HCT116 (cell line): ENCODE measurements around the gene SCAF4. TPM values are rescaled to one million over a fixed set of nuclear protein-coding genes. Genes with fewer than 3 reads are reported as not detected.

Experiments
- ATAC-seq: fragments of 200-7000 bp; cut with Tn5 transposase; 2 replicates; pipeline ENCODE4 v1.9.1; 2020; ENCODE audit warnings: mild to moderate bottlenecking, moderate library complexity
- BruUV-seq: library from RNA; stranded (reverse); fragments of 400-500 nt; replicated peaks from 2 replicates; lab custom pipeline; 2021; lab: Mats Ljungman, UMichigan
- CTCF ChIA-PET: fragments of 300-600 bp; sonication (Branson Sonifier 250); formaldehyde crosslinking; loops from one replicate; lab custom pipeline; 2021; ENCODE audit warnings: antibody characterized with exemption; lab: Charles Lee
- POLR2A ChIA-PET: fragments of 300-600, 350-600 bp; sonication (Branson Sonifier 250); formaldehyde crosslinking; loops from one replicate; lab custom pipeline; 2021; ENCODE audit warnings: antibody characterized with exemption; lab: Charles Lee
- RAD21 ChIA-PET, 2 experiments: fragments of 300-600 bp; sonication (Branson Sonifier 250); formaldehyde crosslinking; loops; one replicate each; lab custom pipeline; 2023; ENCODE audit warnings: low total read pairs in 2 of 2; ENCODE audit not compliant: uncharacterized antibody in 2 of 2, unreplicated experiment in 2 of 2, low non-redundant PET in 1 of 2; lab: Charles Lee
- DNase-seq: peaks from one replicate; pipeline ENCODE4 v3.0.0-alpha.2; 2010; ENCODE audit warnings: low read depth, low spot score
- H2AFZ ChIP-seq: fragments of 200-600 bp; shearing (Covaris generic), sonication (generic); 2 replicates; pipeline ENCODE4 v1.6.1; 2017; ENCODE audit warnings: low read depth, mixed run types, mixed read lengths, antibody characterized with exemption, low read length; ENCODE audit not compliant: poor library complexity, severe bottlenecking
- H3K27ac ChIP-seq: 2 replicates; pipeline ENCODE4 v1.5.1; 2012; ENCODE audit warnings: low read depth, low read length
- H3K27me3 ChIP-seq: fragments of 200-600 bp; sonication (generic); 2 replicates; pipeline ENCODE4 v1.6.1; 2016; ENCODE audit warnings: mixed run types, low read length, mixed read lengths; ENCODE audit not compliant: insufficient read depth
- H3K36me3 ChIP-seq, 2 experiments: fragments of 200-500 bp in 1 of 2; fragments of 200-600 bp in 1 of 2; sonication (Bioruptor generic) in 1 of 2; sonication (generic) in 1 of 2; 2 replicates each; pipeline versions ENCODE4 v1.5.1 to v1.6.1; 2014 to 2016; ENCODE audit warnings: low read length in 2 of 2, inconsistent platforms in 1 of 2, mixed read lengths in 1 of 2, mixed run types in 1 of 2; ENCODE audit not compliant: insufficient read depth in 2 of 2, control insufficient read depth in 1 of 2
- H3K4me1 ChIP-seq, 2 experiments: fragments of 200-600 bp in 1 of 2; sonication (generic) in 1 of 2; 2 replicates each; pipeline versions ENCODE4 v1.5.1 to v1.6.1; 2012 to 2017; ENCODE audit warnings: low read length in 2 of 2, inconsistent platforms in 1 of 2, mild to moderate bottlenecking in 1 of 2, mixed read lengths in 1 of 2, mixed run types in 1 of 2, moderate library complexity in 1 of 2; ENCODE audit not compliant: insufficient read depth in 2 of 2, control insufficient read depth in 1 of 2
- H3K4me2 ChIP-seq: fragments of 200-600 bp; sonication (generic); 2 replicates; pipeline ENCODE4 v1.6.1; 2017; ENCODE audit warnings: mixed run types, low read length, mixed read lengths
- H3K4me3 ChIP-seq, 2 experiments: fragments of 200-600 bp in 1 of 2; sonication (generic) in 1 of 2; replicated peaks in 1 of 2; 2 replicates each; pipeline ENCODE4 v1.5.1; 2011 to 2016; ENCODE audit warnings: low read length in 2 of 2, control low read depth in 1 of 2, low read depth in 1 of 2, mild to moderate bottlenecking in 1 of 2, mixed read lengths in 1 of 2, mixed run types in 1 of 2
- H3K79me2 ChIP-seq: fragments of 200-600 bp; sonication (generic); 2 replicates; pipeline ENCODE4 v1.6.1; 2017; ENCODE audit warnings: mild to moderate bottlenecking, mixed run types, low read length, moderate library complexity, mixed read lengths; ENCODE audit not compliant: insufficient read depth
- H3K9ac ChIP-seq: fragments of 200-600 bp; sonication (generic); 2 replicates; pipeline ENCODE4 v1.6.1; 2016; ENCODE audit warnings: low read length, mixed read lengths
- H3K9me2 ChIP-seq: fragments of 200-600 bp; sonication (generic), shearing (Covaris generic); 2 replicates; pipeline ENCODE4 v1.6.1; 2017; ENCODE audit warnings: mixed run types, mild to moderate bottlenecking, moderate library complexity; ENCODE audit not compliant: insufficient read depth
- H3K9me3 ChIP-seq, 2 experiments: fragments of 200-500 bp in 1 of 2; fragments of 200-600 bp in 1 of 2; sonication (Bioruptor generic) in 1 of 2; sonication (generic) in 1 of 2; 2 replicates each; pipeline ENCODE4 v1.6.1; 2014 to 2017; ENCODE audit warnings: low read length in 2 of 2, mixed read lengths in 2 of 2, inconsistent platforms in 1 of 2, low read depth in 1 of 2, mild to moderate bottlenecking in 1 of 2, mixed run types in 1 of 2, moderate library complexity in 1 of 2; ENCODE audit not compliant: control insufficient read depth in 1 of 2, insufficient read depth in 1 of 2
- H4K20me1 ChIP-seq: fragments of 200-600 bp; sonication (generic), shearing (Covaris generic); 2 replicates; pipeline ENCODE4 v1.6.1; 2017; ENCODE audit warnings: mixed run types, mild to moderate bottlenecking, moderate library complexity; ENCODE audit not compliant: insufficient read depth
- ATF3 ChIP-seq: IDR thresholded peaks from 2 replicates; pipeline ENCODE4 v1.6.1; 2012
- CBX3 ChIP-seq: IDR thresholded peaks from 2 replicates; pipeline ENCODE4 v1.6.1; 2012; ENCODE audit warnings: low read depth
- CEBPB ChIP-seq: IDR thresholded peaks from 2 replicates; pipeline ENCODE4 v1.6.1; 2012; ENCODE audit warnings: low read depth
- CTCF ChIP-seq, 3 experiments: fragments of 200-600 bp in 1 of 3; sonication (generic) in 1 of 3; IDR thresholded peaks in 2 of 3; conservative IDR thresholded peaks in 1 of 3; 2 replicates each; pipeline ENCODE4 v1.5.1; 2012 to 2017; ENCODE audit warnings: low read depth in 2 of 3, low read length in 2 of 3, antibody characterized with exemption in 1 of 3, borderline replicate concordance in 1 of 3, control low read depth in 1 of 3, mild to moderate bottlenecking in 1 of 3, mixed read lengths in 1 of 3, mixed run types in 1 of 3, moderate library complexity in 1 of 3; ENCODE audit not compliant: insufficient read depth in 1 of 3
- EZH2 ChIP-seq: fragments of 200-600 bp; sonication (generic); IDR thresholded peaks from 2 replicates; pipeline ENCODE4 v1.6.1; 2017; ENCODE audit warnings: antibody characterized with exemption, mixed run types
- EZH2phosphoT487 ChIP-seq: fragments of 200-600 bp; IDR thresholded peaks from 2 replicates; pipeline ENCODE4 v1.6.1; 2018; ENCODE audit warnings: antibody characterized with exemption, borderline replicate concordance
- MAX ChIP-seq: IDR thresholded peaks from 2 replicates; pipeline ENCODE4 v1.6.1; 2012
- POLR2A ChIP-seq: IDR thresholded peaks from 2 replicates; pipeline ENCODE4 v1.7.0; 2011; ENCODE audit warnings: borderline replicate concordance; ENCODE audit not compliant: insufficient read depth, insufficient read length; ENCODE audit errors: extremely low read depth
- RAD21 ChIP-seq: IDR thresholded peaks from 2 replicates; pipeline ENCODE4 v1.6.1; 2012; ENCODE audit warnings: low read depth, mild to moderate bottlenecking
- SIN3A ChIP-seq: IDR thresholded peaks from 2 replicates; pipeline ENCODE4 v1.6.1; 2012; ENCODE audit warnings: low read depth
- SP1 ChIP-seq: IDR thresholded peaks from 2 replicates; pipeline ENCODE4 v1.6.1; 2012; ENCODE audit warnings: low read depth
- SRF ChIP-seq: IDR thresholded peaks from 2 replicates; pipeline ENCODE4 v1.6.1; 2012; ENCODE audit warnings: low read depth
- TCF7L2 ChIP-seq: IDR thresholded peaks from 2 replicates; pipeline ENCODE4 v1.7.0; 2011; ENCODE audit warnings: borderline replicate concordance, inconsistent platforms; ENCODE audit not compliant: insufficient read depth, insufficient read length; ENCODE audit errors: extremely low read depth
- YY1 ChIP-seq: IDR thresholded peaks from 2 replicates; pipeline ENCODE4 v1.6.1; 2011; ENCODE audit warnings: low read length, low read depth, moderate library complexity, mild to moderate bottlenecking; ENCODE audit not compliant: insufficient replicate concordance; ENCODE audit errors: extremely low read depth
- ZBTB33 ChIP-seq: IDR thresholded peaks from 2 replicates; pipeline ENCODE4 v1.6.1; 2011; ENCODE audit warnings: mild to moderate bottlenecking, low read length, moderate library complexity; ENCODE audit not compliant: insufficient replicate concordance; ENCODE audit errors: extremely low read depth
- ZNF274 ChIP-seq: fragments of 200-500 bp; sonication (Bioruptor generic); IDR thresholded peaks from 2 replicates; pipeline ENCODE4 v1.6.1; 2014; ENCODE audit warnings: mild to moderate bottlenecking, low read depth, low read length, inconsistent platforms
- intact Hi-C: fragments of 100-400 bp; cut with micrococcal nuclease; formaldehyde crosslinking; loops from 2 replicates; pipeline ENCODE4 v1.10.0; 2022
- total RNA-seq: library from RNA; stranded (reverse); gene quantifications from one replicate; pipeline ENCODE4 v1.2.1, GENCODE V29; 2021; ENCODE audit not compliant: unreplicated experiment

Gene SCAF4
- total RNA-seq, 1 experiment from 2014 or later: 31.1 TPM

- no peak for DNase-seq
- CTCF ChIA-PET: interaction anchor here (2.0 kb wide), 1 partner anchor 10 kb away, joined by 10 read pairs; no protein-coding TSS in a partner anchor
- Histone ChIP-seq H3K4me2 (no peak overlapping the region), H3K9me3 (no peaks in the 10 kb centered on the region), H3K9ac (no peak overlapping the region), H3K4me3 (no peak overlapping the region), H3K9me2 (no peaks in the 10 kb centered on the region), H3K27ac (no peak overlapping the region), H3K79me2 (no peaks in the 10 kb centered on the region), H4K20me1 (no peaks in the 10 kb centered on the region), H2AFZ (no peak overlapping the region), H3K4me1 (no peaks in the 10 kb centered on the region), H3K36me3 (no peaks in the 10 kb centered on the region), H3K27me3 (no peaks in the 10 kb centered on the region)
- POLR2A ChIA-PET: no interaction called here
- intact Hi-C loops: no loop called here
- ATAC-seq: no peak
- BruUV-seq: no TSS peak
- RAD21 ChIA-PET: no interaction called here
- TF ChIP-seq ATF3 (no peak), SIN3A (no peak), CEBPB (no peak), POLR2A (no peak), CBX3 (no peak), YY1 (no peak), RAD21 (no peak), EZH2 (no peak), EZH2phosphoT487 (no peak), TCF7L2 (no peak), SRF (no peak), SP1 (no peak), ZNF274 (no peak), MAX (no peak), CTCF (IDR thresholded peaks at IDR 0.05 in 2 of 3, conservative IDR thresholded peaks at IDR 0.05 in 1 of 3; ENCODE audit: borderline replicate concordance in 1 of 3, insufficient read depth in 1 of 3, low read depth in 2 of 3, low read length in 2 of 3) (no peak), ZBTB33 (no peak)
Observed at GRCh38 chr21:31771685-31772084, 39.8 kb upstream of the SCAF4 start.
